Measurements from ENCODE around the gene ZP1.

DNA sequence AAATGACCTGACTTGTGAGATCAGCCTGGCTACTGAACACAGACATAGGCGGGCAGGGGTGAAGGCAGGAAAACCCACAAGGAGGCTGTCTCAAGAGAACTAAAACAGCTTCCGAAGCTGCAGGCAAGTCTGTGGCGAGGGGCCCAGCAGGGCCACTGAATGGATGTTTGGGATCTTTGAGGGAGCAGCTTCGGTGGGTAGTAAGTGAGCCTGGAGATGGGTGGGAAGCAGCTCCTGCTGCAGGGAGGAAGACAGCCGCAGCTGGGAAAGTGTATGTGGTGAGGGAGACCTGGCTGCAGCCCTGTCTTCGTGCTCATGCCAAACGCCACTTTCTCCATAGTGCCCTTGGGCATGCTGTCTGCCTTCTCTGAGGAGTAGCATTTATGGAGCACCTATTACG, 22.0 kb upstream of the ZP1 start:
- no peak for TF ChIP-seq POLR2A (IDR thresholded peaks at IDR 0.05)
- TF ChIP-seq, protein P1, sequence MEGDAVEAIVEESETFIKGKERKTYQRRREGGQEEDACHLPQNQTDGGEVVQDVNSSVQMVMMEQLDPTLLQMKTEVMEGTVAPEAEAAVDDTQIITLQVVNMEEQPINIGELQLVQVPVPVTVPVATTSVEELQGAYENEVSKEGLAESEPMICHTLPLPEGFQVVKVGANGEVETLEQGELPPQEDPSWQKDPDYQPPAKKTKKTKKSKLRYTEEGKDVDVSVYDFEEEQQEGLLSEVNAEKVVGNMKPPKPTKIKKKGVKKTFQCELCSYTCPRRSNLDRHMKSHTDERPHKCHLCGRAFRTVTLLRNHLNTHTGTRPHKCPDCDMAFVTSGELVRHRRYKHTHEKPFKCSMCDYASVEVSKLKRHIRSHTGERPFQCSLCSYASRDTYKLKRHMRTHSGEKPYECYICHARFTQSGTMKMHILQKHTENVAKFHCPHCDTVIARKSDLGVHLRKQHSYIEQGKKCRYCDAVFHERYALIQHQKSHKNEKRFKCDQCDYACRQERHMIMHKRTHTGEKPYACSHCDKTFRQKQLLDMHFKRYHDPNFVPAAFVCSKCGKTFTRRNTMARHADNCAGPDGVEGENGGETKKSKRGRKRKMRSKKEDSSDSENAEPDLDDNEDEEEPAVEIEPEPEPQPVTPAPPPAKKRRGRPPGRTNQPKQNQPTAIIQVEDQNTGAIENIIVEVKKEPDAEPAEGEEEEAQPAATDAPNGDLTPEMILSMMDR (IDR thresholded peaks at IDR 0.05): no peak

Data from breast epithelium (tissue), 3 donors.